ENCODE data around the gene MLLT10.
A peak's percentile ranks its signal among the peaks of the same experiment; 100 is the strongest.

The MLLT10 gene

DNA sequence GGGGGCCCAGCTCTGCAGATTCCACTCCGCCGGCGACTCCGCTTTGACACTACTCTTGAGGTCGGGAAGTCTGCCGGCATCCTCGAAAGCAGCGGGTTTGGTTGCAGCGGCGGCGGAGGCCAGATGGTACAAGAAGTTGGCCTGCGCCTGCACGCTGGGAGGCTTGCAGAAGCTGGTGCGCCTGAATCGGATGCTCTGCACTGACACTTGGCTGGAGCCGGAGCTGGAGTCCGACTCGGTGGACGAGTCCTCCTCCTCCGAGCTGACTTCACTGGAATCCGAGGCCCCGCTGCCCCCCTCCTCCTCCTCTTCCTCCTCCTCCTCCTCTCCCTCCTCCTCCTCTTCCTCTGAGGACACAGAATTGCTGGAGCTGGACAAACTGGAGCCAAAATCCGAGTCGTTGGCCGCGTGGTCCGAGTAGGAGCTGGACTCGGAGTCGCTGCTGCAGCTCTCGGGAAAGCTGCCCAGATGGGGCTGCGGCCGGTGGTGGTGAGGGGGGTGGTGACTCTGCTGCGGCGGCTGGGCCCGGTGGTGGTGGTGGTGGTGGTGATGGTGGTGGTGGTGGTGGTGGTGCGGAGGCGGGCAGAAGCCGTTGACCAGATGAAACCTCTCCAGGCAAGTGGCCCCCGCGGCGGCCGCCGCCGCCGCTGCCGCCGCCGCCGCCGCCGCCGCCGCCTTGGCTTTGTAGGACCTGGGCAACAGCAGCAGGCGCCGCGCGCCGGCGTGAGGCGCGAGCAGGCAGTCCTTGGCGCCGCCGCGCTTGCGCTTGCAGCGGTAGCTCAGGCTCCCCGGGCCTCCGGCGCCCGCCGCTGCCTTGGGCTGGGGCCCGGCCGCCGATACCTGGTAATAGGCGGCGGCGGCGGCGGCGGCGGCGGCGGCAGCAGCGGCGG lies 17.5 kb upstream of the MLLT10 start:
- DNase-seq (ENCODE audit: extremely low read depth in 1 of 2, low read depth in 1 of 2): no peak

DNA sequence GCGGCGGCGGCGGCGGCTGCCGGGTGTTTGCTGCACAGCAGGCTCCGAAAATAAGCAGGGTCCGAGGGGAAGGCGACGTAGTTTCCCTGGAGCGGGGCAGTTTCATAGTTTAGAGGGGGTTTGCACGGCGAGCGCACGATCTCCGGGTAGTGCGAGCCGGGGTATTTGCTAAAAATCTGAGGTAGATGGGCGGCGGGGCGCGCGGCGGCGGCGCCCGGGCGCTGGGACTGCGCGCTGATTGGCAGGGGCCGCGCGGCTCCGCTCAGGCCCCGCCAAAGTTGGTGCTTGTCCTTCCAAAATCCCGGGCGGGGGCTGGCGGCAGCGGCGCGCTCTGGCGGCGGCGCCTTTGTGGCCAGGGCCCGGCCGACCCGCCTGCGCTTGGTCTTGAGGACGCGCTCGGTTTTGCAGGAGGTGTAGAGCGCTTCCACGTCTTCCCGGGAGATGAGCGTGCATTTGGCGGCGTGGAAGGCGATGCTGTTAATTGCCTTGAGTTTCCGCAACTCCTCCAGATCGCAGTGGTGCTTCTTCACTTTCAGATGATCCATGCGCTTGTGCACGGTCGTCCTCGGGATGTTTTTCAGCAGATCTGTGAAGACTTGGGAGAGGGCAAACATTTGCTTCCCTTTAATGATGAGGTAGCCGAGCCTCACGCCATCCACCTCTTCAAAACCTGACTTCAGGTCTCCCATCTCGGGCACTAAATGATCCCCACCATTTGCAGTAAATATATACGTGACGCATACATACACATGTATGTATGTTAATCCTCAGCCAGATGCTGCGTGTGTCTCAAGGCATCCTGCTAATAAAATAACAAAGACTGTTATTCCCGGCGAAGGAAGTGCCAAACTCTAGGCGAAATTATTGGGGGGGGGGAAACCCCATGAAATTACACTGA lies 16.6 kb upstream of the MLLT10 start:
- no peak for DNase-seq (ENCODE audit: extremely low read depth in 1 of 2, low read depth in 1 of 2)

- no peak for DNase-seq (ENCODE audit: extremely low read depth in 1 of 2, low read depth in 1 of 2)
Observed at GRCh38 chr10:21518149-21518640, 15.8 kb upstream of the MLLT10 start.

DNA sequence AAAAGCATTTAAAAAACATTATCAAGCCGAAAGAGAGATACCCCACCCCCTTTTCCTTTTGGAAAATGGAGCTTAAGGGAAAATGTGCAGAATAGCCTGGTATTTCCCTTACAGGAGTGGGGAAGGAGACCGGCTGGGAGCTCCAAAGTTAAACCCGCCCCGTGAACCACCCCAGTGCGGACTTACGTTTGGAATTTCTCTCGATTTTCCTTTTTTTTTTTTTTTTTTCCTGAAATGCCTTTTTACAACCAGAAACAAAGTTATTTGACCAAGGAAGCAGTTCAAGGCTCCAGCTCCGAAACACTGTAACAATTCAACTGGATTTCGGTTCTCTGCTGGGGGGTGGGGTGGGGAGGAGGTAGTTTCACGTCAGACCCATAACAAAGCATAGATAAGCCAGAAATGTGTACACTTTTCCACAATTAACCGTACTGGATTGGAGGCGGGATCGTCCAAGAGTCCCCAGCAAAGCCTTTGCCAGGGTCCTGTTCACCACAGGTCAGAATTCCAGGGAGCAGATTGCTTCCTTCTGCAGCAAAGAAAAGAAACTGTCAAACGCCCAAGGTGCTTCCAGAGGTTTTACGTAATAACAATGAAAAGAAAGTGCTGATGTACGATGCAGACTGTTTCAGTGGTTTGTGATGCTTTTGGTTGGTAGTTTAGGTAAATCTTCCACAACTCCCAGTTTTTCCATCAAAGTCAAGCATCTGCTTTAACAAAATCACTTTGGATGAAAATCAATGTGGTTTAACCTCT lies 15.2 kb upstream of the MLLT10 start:
- DNase-seq (ENCODE audit: extremely low read depth in 1 of 2, low read depth in 1 of 2): no peak

- DNase-seq (ENCODE audit: extremely low read depth in 1 of 2, low read depth in 1 of 2): no peak
Observed at GRCh38 chr10:21519397-21519933, 14.6 kb upstream of the MLLT10 start.

DNA sequence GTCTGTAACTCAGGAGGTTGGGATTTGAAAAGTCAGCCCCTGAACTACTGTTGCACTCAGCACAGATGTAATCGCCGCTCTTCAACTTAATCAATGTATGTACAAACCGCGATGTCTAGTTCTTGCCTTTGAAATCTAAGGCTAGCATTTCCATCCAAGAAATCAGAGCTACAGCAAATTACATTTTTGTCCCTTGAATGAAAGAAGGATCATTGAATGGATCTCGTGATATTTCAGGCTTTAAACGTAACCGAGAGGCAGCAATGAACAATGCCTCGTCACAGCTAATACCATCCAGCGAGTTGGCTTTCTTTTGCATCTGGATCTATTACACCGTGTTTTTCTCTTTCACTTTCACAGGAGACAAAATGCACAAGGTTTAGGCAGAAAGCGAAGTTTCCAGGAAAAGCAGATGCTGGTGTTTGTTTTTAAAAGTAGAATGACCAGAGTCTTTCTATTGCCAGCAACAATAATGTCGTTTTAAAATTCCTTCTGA lies 14.0 kb upstream of the MLLT10 start:
- no peak for DNase-seq (ENCODE audit: extremely low read depth in 1 of 2, low read depth in 1 of 2)

DNA sequence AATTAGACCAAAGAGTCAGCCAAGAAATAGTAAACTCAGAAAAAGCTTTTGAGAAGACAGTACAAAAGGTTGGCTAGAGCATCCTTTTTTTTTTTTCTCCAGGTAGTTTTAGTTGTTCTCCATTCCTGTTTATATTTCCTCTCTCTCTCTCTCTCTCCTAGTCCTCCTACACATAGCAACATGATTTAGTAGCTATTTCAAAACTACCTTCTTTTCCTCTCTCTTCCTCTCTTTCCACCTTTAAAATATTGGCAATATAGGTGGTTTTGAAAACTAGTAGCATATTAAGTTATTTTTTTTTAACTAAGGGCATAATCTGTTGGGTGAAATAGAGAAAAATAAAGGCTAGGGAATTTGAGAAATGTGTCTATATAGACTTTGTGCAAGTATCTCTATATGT lies 13.5 kb upstream of the MLLT10 start:
- no peak for DNase-seq (ENCODE audit: extremely low read depth in 1 of 2, low read depth in 1 of 2)

DNA sequence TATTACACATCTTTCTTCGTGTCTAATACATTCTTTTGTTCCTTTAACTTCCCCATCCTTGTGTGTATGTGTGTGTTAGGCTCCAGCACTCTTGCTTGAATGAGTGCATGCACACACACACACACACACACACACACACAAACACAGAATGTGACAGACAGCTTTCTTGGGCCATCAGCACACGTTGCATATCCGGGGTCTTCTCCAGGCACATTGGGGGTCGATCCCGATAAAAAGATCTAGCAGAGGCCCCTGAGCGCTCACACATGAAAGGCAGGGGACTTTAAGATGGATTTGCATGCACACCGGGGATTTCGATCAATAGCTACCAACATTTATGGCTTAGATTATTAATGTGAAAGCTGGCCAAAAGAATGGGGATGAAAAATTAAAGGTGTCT lies 13.1 kb upstream of the MLLT10 start:
- no peak for DNase-seq (ENCODE audit: extremely low read depth in 1 of 2, low read depth in 1 of 2)

- DNase-seq (ENCODE audit: extremely low read depth in 1 of 2, low read depth in 1 of 2): no peak
Observed at GRCh38 chr10:21521751-21522533, 12.1 kb upstream of the MLLT10 start.

DNA sequence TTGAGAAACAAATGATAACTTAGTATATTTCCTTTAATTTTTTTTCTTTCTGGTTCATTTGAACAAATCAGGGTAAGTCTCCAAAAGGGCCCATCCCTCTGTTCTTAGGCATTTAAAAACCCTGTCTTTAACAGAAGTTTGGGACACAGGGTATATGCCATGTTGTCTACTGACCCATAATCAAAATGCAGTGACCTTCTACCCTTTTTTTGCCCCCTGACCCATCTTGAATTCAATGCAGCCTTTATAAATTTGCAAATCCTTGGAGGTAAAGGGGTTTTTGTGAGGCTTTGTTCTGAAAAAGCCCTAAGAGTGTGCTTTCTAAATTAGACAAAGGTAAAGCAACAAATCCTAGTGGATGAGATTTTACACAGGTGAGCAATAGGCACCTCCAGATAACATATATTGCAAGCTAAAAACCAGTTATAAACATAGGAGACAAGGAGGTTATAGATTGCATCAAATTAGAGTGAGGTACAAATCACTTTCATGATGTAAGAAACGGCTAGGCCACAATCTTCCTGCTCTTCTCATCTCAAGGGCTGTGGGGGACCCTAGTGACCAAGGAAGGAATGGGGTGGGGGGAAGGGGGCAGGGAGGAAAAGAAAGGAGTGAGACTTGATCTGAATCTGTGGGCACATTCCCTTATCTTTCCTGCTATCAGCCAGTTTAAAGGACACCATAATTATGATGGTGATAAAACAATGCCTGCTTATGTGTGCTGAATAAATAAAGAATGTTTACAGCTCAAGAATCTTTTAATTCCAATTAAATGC lies 11.2 kb upstream of the MLLT10 start:
- DNase-seq (ENCODE audit: extremely low read depth in 1 of 2, low read depth in 1 of 2): no peak

DNA sequence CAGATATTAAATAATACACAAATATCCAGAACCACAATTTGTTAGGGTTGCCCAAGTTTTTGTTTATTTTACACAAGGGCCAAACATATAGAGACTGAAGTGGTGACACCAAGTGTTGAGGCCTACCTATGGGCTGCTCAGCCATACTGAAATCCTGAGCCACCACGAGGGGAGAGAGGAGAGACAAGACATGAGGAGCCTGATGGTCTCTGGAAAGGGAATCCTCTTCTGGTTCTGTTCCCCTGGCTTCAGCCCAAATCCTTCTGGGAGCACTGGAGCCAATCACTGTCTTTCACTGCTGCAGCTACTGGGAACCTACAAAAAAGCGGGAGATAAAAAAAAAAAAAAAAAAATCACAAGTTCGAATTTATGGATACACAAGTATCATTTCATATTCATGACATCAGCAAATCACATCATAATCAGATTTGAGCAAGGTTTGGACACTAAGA lies 10.4 kb upstream of the MLLT10 start:
- DNase-seq (ENCODE audit: extremely low read depth in 1 of 2, low read depth in 1 of 2): no peak

DNA sequence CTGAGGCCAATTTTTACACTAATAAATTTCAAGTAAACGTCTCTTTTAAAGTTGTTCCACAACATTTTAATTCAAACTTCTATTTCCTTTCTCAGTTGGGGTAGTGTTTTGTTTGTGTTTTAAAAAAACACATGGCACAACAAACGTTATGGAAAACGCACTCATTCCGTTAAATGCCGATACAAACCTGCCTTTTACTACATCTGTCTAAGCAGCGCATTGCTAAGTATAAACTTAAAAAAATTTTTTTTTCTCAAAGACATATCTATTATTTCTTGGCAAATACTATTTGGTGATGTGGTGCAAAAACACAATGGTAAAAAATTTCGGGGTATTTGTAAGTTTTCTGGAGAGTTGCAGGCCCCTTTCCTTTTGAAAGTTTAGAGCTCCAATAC lies 9.9 kb upstream of the MLLT10 start:
- no peak for DNase-seq (ENCODE audit: extremely low read depth in 1 of 2, low read depth in 1 of 2)

- no peak for DNase-seq (ENCODE audit: extremely low read depth in 1 of 2, low read depth in 1 of 2)
Observed at GRCh38 chr10:21524526-21525366, 9.3 kb upstream of the MLLT10 start.

- DNase-seq (ENCODE audit: extremely low read depth in 1 of 2, low read depth in 1 of 2): peak in 1 of 2 donors; percentile 34
Observed at GRCh38 chr10:21525367-21526187, 8.5 kb upstream of the MLLT10 start, which contains the start of gene SKIDA1. TSS of gene SKIDA1 (minus strand) at chr10:21525682. CDS start at chr10:21517822, 7,860 bp downstream.

DNA sequence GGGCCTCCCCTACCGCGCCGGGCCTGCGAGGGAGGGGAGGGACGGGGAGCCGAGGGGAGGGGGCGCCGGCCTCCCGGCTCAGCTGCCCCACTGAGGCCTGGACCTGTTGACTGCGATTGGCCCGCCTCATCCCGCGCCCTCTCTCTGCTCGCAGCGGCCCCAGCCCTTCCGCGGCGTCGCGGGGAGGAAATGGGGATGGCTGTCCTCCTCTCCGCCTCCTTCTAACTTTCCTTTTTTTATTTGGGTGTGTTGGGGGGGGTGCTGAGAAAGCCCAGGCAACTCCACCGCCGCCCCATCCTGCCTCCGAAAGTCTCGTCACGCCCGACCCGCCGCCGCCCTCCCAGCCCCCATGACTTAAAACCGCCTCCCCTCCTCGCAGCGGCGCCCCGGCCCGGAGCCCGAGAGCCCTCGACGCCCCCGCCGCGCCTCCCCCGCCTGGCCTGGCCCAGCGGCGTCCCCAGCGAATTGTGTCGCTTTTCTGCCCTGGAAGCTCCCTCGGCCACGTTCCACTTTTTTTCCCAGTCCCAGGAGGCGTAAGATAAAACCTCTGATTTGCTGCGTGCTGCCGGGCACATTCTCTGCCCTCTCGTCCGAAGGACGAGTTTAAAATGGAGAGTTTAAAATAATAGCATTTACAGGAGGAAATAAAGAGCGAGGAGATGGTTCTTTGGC lies 7.7 kb upstream of the MLLT10 start:
- peak in 1 of 2 donors; percentile 52 for DNase-seq (ENCODE audit: extremely low read depth in 1 of 2, low read depth in 1 of 2)

DNA sequence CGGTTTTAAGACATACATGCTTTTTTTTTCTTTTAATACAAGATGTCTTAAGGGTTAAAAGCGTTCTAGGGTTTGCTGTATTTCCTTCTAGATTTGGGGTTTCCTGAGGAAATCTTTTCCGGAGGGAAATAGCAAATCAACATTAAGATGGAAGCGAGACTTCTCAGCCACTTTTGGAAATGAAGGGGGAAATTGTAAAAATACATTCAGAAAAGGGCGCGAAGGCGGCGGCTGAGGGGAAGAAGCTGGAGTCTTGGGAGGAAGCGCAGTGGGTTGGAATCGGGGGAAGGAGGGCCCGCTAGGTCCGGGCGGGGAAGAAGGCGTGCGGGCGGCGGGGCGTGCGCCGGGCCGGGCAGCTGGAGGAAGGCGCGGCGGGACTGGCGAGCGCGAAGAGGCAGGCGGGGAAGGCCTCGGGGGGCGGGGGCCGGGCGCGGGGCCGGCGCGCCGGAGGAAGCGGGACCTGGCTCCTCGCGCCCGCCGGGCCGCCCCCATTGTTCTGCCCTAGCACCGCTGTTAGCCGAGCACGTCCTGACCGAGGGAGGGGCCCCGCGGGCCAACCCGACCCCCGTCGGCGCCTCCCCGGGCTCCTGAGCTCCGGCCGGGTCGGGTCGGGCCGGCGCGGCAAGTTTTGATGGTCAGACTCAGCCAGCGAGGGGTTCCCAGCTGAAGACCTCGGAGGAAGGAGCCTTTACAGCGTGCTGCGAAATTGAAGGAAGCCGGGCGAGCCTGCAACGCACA lies 7.0 kb upstream of the MLLT10 start:
- no peak for DNase-seq (ENCODE audit: extremely low read depth in 1 of 2, low read depth in 1 of 2)

Data from activated CD8-positive, alpha-beta memory T cell treated with anti-CD3 and anti-CD28 coated beads for 1 hour (primary cell).